ENCODE results near the gene ABR.

GRCh38 chr17:1201132-1201702 lies 21.4 kb upstream of the ABR start:
- TF ChIP-seq, protein P1, sequence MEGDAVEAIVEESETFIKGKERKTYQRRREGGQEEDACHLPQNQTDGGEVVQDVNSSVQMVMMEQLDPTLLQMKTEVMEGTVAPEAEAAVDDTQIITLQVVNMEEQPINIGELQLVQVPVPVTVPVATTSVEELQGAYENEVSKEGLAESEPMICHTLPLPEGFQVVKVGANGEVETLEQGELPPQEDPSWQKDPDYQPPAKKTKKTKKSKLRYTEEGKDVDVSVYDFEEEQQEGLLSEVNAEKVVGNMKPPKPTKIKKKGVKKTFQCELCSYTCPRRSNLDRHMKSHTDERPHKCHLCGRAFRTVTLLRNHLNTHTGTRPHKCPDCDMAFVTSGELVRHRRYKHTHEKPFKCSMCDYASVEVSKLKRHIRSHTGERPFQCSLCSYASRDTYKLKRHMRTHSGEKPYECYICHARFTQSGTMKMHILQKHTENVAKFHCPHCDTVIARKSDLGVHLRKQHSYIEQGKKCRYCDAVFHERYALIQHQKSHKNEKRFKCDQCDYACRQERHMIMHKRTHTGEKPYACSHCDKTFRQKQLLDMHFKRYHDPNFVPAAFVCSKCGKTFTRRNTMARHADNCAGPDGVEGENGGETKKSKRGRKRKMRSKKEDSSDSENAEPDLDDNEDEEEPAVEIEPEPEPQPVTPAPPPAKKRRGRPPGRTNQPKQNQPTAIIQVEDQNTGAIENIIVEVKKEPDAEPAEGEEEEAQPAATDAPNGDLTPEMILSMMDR (IDR thresholded peaks at IDR 0.05) = no peak
- TF ChIP-seq REST (IDR thresholded peaks at IDR 0.05; ENCODE audit: insufficient read depth in 1 of 2, low read depth in 2 of 2, low read length in 1 of 2) (no peak), TCF7L2 (IDR thresholded peaks at IDR 0.05; ENCODE audit: low read depth, low read length) (no peak), SIN3A (IDR thresholded peaks at IDR 0.05; ENCODE audit: borderline replicate concordance, insufficient read depth, low read depth, low read length) (no peak), POLR2AphosphoS5 (IDR thresholded peaks at IDR 0.05; ENCODE audit: low read depth, low read length) (no peak)
